Neural progenitor cell (in vitro differentiated cells): Measurements from ENCODE around the gene CREBBP.

Experiments used
- EZH2 ChIP-seq: fragments of 200-600 bp; sonication (generic); IDR thresholded peaks from 2 replicates; pipeline ENCODE4 v1.6.1; 2017; ENCODE audit warnings: antibody characterized with exemption, mild to moderate bottlenecking, moderate library complexity
- TF ChIP-seq, protein P1 (sequence below): fragments of 200-600 bp; sonication (generic); IDR thresholded peaks from 2 replicates; pipeline ENCODE4 v1.5.1; 2017; ENCODE audit warnings: antibody characterized with exemption, mild to moderate bottlenecking

DNA sequence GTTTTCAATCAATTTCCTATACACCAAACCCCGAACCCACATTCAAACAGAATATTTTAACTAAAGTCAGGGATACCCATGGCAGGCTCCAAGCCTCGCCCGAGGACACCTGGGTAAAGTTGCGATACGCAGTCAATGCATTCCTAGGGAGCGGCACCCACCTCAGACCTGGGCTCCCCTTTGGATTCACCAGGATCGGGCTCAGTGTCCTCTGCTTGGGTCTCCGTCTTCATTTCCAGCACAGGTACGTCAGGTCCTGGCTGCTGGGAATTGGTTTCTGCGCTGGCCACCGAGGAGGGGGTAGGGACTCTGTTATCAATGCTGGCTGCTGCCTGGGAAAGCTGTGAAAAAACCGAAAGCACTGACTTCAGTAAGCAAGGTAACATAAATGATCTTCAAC is 111.5 kb downstream of the CREBBP start:
- TF ChIP-seq, protein P1, sequence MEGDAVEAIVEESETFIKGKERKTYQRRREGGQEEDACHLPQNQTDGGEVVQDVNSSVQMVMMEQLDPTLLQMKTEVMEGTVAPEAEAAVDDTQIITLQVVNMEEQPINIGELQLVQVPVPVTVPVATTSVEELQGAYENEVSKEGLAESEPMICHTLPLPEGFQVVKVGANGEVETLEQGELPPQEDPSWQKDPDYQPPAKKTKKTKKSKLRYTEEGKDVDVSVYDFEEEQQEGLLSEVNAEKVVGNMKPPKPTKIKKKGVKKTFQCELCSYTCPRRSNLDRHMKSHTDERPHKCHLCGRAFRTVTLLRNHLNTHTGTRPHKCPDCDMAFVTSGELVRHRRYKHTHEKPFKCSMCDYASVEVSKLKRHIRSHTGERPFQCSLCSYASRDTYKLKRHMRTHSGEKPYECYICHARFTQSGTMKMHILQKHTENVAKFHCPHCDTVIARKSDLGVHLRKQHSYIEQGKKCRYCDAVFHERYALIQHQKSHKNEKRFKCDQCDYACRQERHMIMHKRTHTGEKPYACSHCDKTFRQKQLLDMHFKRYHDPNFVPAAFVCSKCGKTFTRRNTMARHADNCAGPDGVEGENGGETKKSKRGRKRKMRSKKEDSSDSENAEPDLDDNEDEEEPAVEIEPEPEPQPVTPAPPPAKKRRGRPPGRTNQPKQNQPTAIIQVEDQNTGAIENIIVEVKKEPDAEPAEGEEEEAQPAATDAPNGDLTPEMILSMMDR: no peak
- TF ChIP-seq EZH2: no peak
